ENCODE results near the gene SPINK8. TPM values are rescaled to one million over a fixed set of nuclear protein-coding genes. Genes with fewer than 3 reads are reported as not detected.

Gene SPINK8
- total and polyA plus RNA-seq, 2 donors from 2014 or later = not detected

DNA sequence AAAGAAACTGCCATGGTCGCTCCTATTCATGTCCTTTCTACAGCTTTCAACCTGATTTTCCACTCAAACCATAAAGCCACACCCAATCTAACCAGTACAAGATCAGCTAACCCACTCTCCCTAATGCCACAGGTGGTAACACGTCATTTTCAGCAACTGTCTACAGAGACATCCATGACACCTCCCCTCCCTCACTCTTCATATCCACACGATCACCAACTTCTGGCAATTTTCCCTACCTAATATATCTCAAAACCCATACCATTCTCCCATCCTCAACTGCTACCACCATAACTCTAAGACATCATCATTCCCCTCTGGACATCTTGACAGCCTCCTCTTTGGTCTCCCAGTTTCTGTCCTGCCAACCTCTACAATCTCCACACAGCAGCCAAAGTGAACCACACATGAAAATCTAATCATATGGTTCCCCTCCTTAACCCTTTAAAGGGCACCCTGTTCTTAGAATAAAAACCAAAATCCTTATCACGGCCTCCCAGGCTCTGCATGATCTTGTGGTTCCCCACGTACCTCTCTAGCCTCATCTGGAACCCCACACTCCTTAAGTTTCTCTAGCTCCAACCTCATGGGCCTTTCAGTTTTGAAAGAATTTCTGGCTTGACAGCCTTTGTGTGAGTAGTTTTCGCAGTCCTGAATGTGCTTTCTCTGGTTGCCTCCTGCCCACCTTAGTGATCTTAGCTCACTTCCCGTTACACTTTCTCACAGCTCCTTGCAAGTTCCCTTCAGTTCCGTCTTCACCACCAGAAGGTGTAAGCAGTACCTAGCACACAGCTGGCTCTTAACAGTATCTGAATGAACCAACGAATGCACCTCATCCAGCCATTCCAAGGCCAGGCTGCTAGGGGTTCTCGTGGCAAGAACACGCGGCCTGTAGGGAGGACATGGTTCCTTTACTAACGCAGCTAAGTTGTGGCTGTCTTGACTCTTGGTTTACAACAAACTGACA, 33.4 kb downstream of the SPINK8 start:
- DNase-seq = peak in 2 of 5 donors; percentile 11 to 12
- peak overlapping the region; percentile 64 to 94 (median 90) for H3K4me3 ChIP-seq (ENCODE audit: low read length in 3 of 3)
- H3K9me3 ChIP-seq (ENCODE audit: control insufficient read depth in 2 of 3, insufficient read depth in 1 of 3, low read length in 3 of 3) = no peaks in the 10 kb centered on the region
- peaks cover 1 to 9% (median 8%) of the 10 kb centered on the region in 3 donors for H3K36me3 ChIP-seq (ENCODE audit: control insufficient read depth in 2 of 3, insufficient read depth in 3 of 3, low read length in 3 of 3)
- H3K9ac ChIP-seq (ENCODE audit: low read length in 3 of 3) = peak overlapping the region in 2 of 3 donors; percentile 31 to 92
- intact Hi-C loops (cut with DNase I) = no loop called here
- H3K4me1 ChIP-seq (ENCODE audit: control insufficient read depth in 2 of 3, insufficient read depth in 2 of 3, low read depth in 1 of 3, low read length in 3 of 3) = peaks cover 2 to 11% (median 5%) of the 10 kb centered on the region in 3 donors
- no peaks in the 10 kb centered on the region for H3K27me3 ChIP-seq (ENCODE audit: control insufficient read depth, insufficient read depth, low read length)
- no peak overlapping the region for H3K27ac ChIP-seq (ENCODE audit: low read depth in 2 of 2, low read length in 2 of 2)
- FAIRE-seq = no peak
- TF ChIP-seq, protein P1, sequence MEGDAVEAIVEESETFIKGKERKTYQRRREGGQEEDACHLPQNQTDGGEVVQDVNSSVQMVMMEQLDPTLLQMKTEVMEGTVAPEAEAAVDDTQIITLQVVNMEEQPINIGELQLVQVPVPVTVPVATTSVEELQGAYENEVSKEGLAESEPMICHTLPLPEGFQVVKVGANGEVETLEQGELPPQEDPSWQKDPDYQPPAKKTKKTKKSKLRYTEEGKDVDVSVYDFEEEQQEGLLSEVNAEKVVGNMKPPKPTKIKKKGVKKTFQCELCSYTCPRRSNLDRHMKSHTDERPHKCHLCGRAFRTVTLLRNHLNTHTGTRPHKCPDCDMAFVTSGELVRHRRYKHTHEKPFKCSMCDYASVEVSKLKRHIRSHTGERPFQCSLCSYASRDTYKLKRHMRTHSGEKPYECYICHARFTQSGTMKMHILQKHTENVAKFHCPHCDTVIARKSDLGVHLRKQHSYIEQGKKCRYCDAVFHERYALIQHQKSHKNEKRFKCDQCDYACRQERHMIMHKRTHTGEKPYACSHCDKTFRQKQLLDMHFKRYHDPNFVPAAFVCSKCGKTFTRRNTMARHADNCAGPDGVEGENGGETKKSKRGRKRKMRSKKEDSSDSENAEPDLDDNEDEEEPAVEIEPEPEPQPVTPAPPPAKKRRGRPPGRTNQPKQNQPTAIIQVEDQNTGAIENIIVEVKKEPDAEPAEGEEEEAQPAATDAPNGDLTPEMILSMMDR (IDR thresholded peaks at IDR 0.05; ENCODE audit: borderline replicate concordance, extremely low read depth, insufficient read depth) = no peak

DNA sequence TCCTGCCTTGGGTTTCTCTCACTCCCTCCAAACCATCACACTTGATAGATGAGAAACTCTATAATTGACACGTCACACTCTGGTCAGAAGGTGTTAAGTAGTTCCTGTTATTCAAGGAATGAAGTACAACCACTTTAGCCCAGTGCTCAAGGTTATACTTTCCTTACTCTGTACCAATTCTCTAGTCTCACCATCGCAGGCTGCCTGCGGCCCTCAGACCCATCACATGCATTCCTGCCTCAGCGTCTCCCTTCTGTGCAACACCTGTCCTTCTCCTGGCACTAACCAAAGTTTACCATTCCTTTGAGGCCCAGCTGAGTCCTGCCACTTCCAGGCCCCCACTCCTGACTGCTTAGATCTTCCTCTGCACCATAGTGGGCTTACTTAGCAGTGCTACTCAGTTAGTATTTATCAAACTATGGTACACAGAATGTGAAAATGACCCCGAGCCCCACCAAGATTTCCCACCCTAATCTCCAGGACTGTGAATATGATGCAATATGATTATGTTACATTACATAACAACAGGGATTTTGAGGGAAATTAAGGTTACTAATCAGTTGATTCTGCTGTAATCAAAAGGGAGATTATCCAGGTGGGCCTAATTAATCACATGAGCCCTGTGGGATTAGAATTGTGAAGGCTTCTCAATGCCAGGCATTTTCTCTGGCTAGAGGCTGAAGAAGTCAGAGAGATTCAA, 36.2 kb downstream of the SPINK8 start:
- peaks cover 2 to 11% (median 5%) of the 10 kb centered on the region in 3 donors for H3K4me1 ChIP-seq (ENCODE audit: control insufficient read depth in 2 of 3, insufficient read depth in 2 of 3, low read depth in 1 of 3, low read length in 3 of 3)
- H3K9ac ChIP-seq (ENCODE audit: low read length in 3 of 3) = no peak overlapping the region
- no peak overlapping the region for H3K27ac ChIP-seq (ENCODE audit: low read depth in 2 of 2, low read length in 2 of 2)
- intact Hi-C loops (cut with DNase I) = no loop called here
- DNase-seq (no peak), FAIRE-seq (no peak)
- H3K4me3 ChIP-seq (ENCODE audit: low read length in 3 of 3) = no peak overlapping the region
- no peaks in the 10 kb centered on the region for H3K9me3 ChIP-seq (ENCODE audit: control insufficient read depth in 2 of 3, insufficient read depth in 1 of 3, low read length in 3 of 3)
- peaks cover 10 to 23% (median 10%) of the 10 kb centered on the region in 3 donors for H3K36me3 ChIP-seq (ENCODE audit: control insufficient read depth in 2 of 3, insufficient read depth in 3 of 3, low read length in 3 of 3)
- no peaks in the 10 kb centered on the region for H3K27me3 ChIP-seq (ENCODE audit: control insufficient read depth, insufficient read depth, low read length)
- TF ChIP-seq, protein P1 (IDR thresholded peaks at IDR 0.05; ENCODE audit: borderline replicate concordance, extremely low read depth, insufficient read depth) = no peak

DNA sequence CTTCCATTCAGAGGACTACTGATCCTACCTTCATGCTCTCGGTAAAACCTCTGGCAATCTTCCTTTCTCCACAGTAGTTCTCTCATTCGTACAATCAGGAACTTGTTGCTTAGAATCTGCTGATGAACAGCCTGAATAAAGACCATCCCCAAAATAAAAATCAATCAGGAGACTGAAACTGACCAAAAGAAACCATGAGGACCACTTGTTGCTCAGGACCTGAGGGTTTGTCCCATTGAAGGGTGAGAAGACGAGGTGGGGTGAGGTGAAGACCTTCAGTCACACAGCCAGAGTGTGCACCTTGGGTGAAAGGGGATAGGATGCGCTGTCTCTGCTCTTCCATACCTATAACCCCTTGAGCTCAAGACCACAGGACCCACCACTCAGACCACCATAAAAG, 36.8 kb downstream of the SPINK8 start:
- Histone ChIP-seq H3K9ac (ENCODE audit: low read length in 3 of 3) (no peak overlapping the region), H3K27me3 (ENCODE audit: control insufficient read depth, insufficient read depth, low read length) (no peaks in the 10 kb centered on the region), H3K27ac (ENCODE audit: low read depth in 2 of 2, low read length in 2 of 2) (no peak overlapping the region), H3K4me3 (ENCODE audit: low read length in 3 of 3) (no peak overlapping the region), H3K36me3 (ENCODE audit: control insufficient read depth in 2 of 3, insufficient read depth in 3 of 3, low read length in 3 of 3) (peaks cover 10 to 24% (median 10%) of the 10 kb centered on the region in 3 donors), H3K9me3 (ENCODE audit: control insufficient read depth in 2 of 3, insufficient read depth in 1 of 3, low read length in 3 of 3) (no peaks in the 10 kb centered on the region), H3K4me1 (ENCODE audit: control insufficient read depth in 2 of 3, insufficient read depth in 2 of 3, low read depth in 1 of 3, low read length in 3 of 3) (peaks cover 2 to 8% (median 5%) of the 10 kb centered on the region in 3 donors)
- TF ChIP-seq, protein P1 (IDR thresholded peaks at IDR 0.05; ENCODE audit: borderline replicate concordance, extremely low read depth, insufficient read depth) = no peak
- intact Hi-C loops (cut with DNase I) = no loop called here
- no peak for FAIRE-seq
- no peak for DNase-seq

Measured in kidney (tissue), 14 donors.